ENCODE measurements around the gene NTM.

NTM gene

DNA sequence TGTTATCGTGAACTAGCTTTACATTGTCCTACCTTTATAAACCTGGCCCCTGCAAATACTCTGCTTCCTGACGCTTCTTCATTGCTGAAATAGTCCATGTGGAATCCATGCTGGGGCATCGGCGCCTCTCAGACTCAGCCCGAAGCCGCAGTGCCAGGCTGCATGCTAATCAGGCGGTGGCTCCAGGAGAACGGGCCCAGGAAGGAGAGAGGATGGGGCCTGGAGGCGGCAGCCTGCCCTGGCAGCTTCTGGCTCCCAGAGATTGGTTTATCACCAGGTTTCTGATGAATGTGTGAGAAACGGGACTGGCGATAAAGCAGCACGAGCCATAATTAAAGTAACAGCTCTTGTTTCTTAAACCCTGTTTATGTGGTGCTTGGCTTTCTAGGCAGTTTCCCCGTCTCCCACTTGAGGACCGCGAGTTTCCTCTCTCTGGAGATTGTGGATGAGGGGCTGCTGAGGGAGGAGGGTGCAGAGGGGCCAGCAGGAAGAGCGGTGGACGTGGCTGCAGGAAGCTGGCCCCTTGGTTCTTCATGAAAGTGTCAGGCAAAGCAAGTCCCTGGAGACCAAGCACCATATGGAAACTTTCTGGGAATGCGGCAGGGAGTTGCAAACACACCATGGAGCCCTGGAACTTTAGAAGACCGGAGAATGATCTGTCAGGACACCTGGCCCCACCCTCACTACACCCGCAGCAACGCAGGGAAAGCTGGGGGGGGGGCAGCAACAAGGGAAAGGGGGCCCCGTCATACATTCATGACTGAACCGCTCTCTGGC is 93.4 kb downstream of the NTM start:
- H3K27me3 ChIP-seq (ENCODE audit: insufficient read depth, poor library complexity, severe bottlenecking) = peaks cover 15% of the 10 kb centered on the region
- DNase-seq (ENCODE audit: low read depth in 1 of 2, low spot score in 1 of 2) = no peak
- TF ChIP-seq POLR2AphosphoS5 (IDR thresholded peaks at IDR 0.05; ENCODE audit: low read depth) = no peak
- TF ChIP-seq, protein P1, sequence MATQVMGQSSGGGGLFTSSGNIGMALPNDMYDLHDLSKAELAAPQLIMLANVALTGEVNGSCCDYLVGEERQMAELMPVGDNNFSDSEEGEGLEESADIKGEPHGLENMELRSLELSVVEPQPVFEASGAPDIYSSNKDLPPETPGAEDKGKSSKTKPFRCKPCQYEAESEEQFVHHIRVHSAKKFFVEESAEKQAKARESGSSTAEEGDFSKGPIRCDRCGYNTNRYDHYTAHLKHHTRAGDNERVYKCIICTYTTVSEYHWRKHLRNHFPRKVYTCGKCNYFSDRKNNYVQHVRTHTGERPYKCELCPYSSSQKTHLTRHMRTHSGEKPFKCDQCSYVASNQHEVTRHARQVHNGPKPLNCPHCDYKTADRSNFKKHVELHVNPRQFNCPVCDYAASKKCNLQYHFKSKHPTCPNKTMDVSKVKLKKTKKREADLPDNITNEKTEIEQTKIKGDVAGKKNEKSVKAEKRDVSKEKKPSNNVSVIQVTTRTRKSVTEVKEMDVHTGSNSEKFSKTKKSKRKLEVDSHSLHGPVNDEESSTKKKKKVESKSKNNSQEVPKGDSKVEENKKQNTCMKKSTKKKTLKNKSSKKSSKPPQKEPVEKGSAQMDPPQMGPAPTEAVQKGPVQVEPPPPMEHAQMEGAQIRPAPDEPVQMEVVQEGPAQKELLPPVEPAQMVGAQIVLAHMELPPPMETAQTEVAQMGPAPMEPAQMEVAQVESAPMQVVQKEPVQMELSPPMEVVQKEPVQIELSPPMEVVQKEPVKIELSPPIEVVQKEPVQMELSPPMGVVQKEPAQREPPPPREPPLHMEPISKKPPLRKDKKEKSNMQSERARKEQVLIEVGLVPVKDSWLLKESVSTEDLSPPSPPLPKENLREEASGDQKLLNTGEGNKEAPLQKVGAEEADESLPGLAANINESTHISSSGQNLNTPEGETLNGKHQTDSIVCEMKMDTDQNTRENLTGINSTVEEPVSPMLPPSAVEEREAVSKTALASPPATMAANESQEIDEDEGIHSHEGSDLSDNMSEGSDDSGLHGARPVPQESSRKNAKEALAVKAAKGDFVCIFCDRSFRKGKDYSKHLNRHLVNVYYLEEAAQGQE (IDR thresholded peaks at IDR 0.05; ENCODE audit: insufficient replicate concordance, low read depth) = no peak

GRCh38 chr11:131464461-131464860 is 94.0 kb downstream of the NTM start:
- no peak for DNase-seq (ENCODE audit: low read depth in 1 of 2, low spot score in 1 of 2)
- Histone ChIP-seq H3K27ac (replicated peaks) (no peak overlapping the region), H3K27me3 (ENCODE audit: insufficient read depth, poor library complexity, severe bottlenecking) (peaks cover 15% of the 10 kb centered on the region), H3K4me3 (replicated peaks; ENCODE audit: insufficient read depth, low read length) (no peak overlapping the region)
- TF ChIP-seq POLR2AphosphoS5 (IDR thresholded peaks at IDR 0.05; ENCODE audit: low read depth) = no peak
- no peak for TF ChIP-seq GABPA (IDR thresholded peaks at IDR 0.05; ENCODE audit: low read depth)

More for the DNA sequence above, 93.4 kb downstream of the NTM start:
- no peak overlapping the region for H3K27ac ChIP-seq (replicated peaks)
- H3K4me3 ChIP-seq (replicated peaks; ENCODE audit: insufficient read depth, low read length) = no peak overlapping the region

- Histone ChIP-seq H3K4me3 (replicated peaks; ENCODE audit: insufficient read depth, low read length) (no peak overlapping the region), H3K27ac (replicated peaks) (no peak overlapping the region), H3K27me3 (ENCODE audit: insufficient read depth, poor library complexity, severe bottlenecking) (peaks cover 15% of the 10 kb centered on the region)
- TF ChIP-seq SPI1 (IDR thresholded peaks at IDR 0.05; ENCODE audit: borderline replicate concordance, low read depth) (no peak), POLR2AphosphoS5 (IDR thresholded peaks at IDR 0.05; ENCODE audit: low read depth) (no peak), CTCF (IDR thresholded peaks at IDR 0.05; ENCODE audit: insufficient read depth, low read length) (no peak), GABPA (IDR thresholded peaks at IDR 0.05; ENCODE audit: low read depth) (no peak)
- TF ChIP-seq, protein P1 (IDR thresholded peaks at IDR 0.05; ENCODE audit: insufficient replicate concordance, low read depth) = no peak
- no peak for DNase-seq (ENCODE audit: low read depth in 1 of 2, low spot score in 1 of 2)
Measured at GRCh38 chr11:131465039-131465438, 94.6 kb downstream of the NTM start.

DNA sequence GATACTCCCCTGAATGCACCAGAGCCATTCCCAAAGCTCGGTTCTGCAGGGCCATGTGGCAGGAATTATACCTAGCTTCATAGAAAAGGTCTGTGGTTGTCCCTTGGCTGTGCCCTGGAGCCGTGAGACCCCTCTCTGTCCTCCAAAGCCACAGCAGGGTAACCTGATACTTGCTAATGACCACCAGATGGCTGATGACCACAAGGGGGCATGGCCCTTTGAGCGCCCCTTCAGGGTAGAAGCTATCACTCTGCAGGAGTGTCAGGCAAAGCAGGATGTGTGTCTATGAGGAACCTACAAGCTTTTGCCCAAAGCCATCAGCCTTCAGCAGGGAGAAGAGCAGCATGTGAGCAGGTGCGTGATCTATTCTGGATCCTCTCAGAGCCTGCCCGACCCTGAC is 95.3 kb downstream of the NTM start:
- no peak overlapping the region for H3K27ac ChIP-seq (replicated peaks)
- peaks cover 15% of the 10 kb centered on the region for H3K27me3 ChIP-seq (ENCODE audit: insufficient read depth, poor library complexity, severe bottlenecking)
- H3K4me3 ChIP-seq (replicated peaks; ENCODE audit: insufficient read depth, low read length) = no peak overlapping the region
- no peak for DNase-seq (ENCODE audit: low read depth in 1 of 2, low spot score in 1 of 2)
- TF ChIP-seq CTCF (IDR thresholded peaks at IDR 0.05; ENCODE audit: insufficient read depth, low read length) (no peak), SPI1 (IDR thresholded peaks at IDR 0.05; ENCODE audit: borderline replicate concordance, low read depth) (no peak), GABPA (IDR thresholded peaks at IDR 0.05; ENCODE audit: low read depth) (no peak), POLR2AphosphoS5 (IDR thresholded peaks at IDR 0.05; ENCODE audit: low read depth) (no peak)
- TF ChIP-seq, protein P1 (IDR thresholded peaks at IDR 0.05; ENCODE audit: insufficient replicate concordance, low read depth) = no peak
